Gastroesophageal sphincter (tissue), 3 donors: ENCODE measurements around the gene CYSTM1.

Source experiments
- POLR2A ChIP-seq, 2 donors: fragments of 450-650 bp; IDR thresholded peaks; one replicate each; pipeline ENCODE4 v1.6.1; 2017; ENCODE audit warnings: antibody characterized with exemption in 2 of 2, mild to moderate bottlenecking in 2 of 2, moderate library complexity in 1 of 2
- POLR2AphosphoS5 ChIP-seq: sonication (generic); formaldehyde crosslinking; IDR thresholded peaks from one replicate; pipeline ENCODE4 v1.6.1; 2017; ENCODE audit warnings: antibody characterized with exemption
- TF ChIP-seq, protein P1 (sequence below), 4 experiments: fragments of 200-600 bp in 2 of 4; fragments of 450-650 bp in 2 of 4; sonication (generic) in 1 of 4; IDR thresholded peaks; one replicate each; pipeline ENCODE4 v1.5.1; 2017 to 2019; ENCODE audit warnings: antibody characterized with exemption in 4 of 4, mild to moderate bottlenecking in 2 of 4, moderate library complexity in 2 of 4

DNA sequence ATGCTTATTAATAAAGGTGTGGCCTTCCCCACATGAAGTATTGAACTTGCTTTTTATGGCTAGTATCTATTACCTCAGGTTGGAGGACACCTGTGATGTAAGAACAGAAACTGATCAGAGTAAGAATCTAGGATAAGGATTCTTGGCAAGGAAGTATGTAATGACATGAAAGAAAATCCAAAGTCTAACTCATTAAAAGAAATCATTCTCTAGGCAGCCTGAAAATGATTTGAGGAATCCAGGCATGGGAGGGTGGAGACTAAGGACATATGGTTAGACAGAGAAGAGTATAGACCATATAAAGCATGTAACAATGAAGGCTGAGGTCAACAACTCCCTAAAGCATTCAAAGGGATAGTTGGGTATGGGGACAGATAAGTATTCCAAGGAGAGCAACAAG, 95.0 kb downstream of the CYSTM1 start:
- no peak for TF ChIP-seq POLR2A (IDR thresholded peaks at IDR 0.05)
- TF ChIP-seq, protein P1, sequence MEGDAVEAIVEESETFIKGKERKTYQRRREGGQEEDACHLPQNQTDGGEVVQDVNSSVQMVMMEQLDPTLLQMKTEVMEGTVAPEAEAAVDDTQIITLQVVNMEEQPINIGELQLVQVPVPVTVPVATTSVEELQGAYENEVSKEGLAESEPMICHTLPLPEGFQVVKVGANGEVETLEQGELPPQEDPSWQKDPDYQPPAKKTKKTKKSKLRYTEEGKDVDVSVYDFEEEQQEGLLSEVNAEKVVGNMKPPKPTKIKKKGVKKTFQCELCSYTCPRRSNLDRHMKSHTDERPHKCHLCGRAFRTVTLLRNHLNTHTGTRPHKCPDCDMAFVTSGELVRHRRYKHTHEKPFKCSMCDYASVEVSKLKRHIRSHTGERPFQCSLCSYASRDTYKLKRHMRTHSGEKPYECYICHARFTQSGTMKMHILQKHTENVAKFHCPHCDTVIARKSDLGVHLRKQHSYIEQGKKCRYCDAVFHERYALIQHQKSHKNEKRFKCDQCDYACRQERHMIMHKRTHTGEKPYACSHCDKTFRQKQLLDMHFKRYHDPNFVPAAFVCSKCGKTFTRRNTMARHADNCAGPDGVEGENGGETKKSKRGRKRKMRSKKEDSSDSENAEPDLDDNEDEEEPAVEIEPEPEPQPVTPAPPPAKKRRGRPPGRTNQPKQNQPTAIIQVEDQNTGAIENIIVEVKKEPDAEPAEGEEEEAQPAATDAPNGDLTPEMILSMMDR (IDR thresholded peaks at IDR 0.05), result no peak
- TF ChIP-seq POLR2AphosphoS5, result no peak
